Colonic mucosa (tissue), 4 donors: ENCODE results near the gene PPP1R17. TPM values are rescaled to one million over a fixed set of nuclear protein-coding genes. Genes with fewer than 3 reads are reported as not detected.

Source experiments
- DNase-seq: peaks from one replicate; pipeline ENCODE4 v3.0.0-alpha.2; 2020
- H3K27ac ChIP-seq: fragments of 200-600 bp; one replicate; pipeline ENCODE4 v1.8.0; 2021
- H3K27me3 ChIP-seq: fragments of 200-600 bp; one replicate; pipeline ENCODE4 v1.8.0; 2021
- H3K36me3 ChIP-seq: fragments of 200-600 bp; one replicate; pipeline ENCODE4 v1.8.0; 2021
- H3K4me1 ChIP-seq: fragments of 200-600 bp; one replicate; pipeline ENCODE4 v1.8.0; 2021; ENCODE audit warnings: mild to moderate bottlenecking
- H3K4me3 ChIP-seq: fragments of 200-600 bp; one replicate; pipeline ENCODE4 v1.8.0; 2021
- H3K9ac ChIP-seq, 2 donors: one replicate each; pipeline ENCODE4 v1.7.0; 2013; ENCODE audit warnings: control low read depth in 2 of 2, low read depth in 2 of 2, low read length in 2 of 2
- H3K9me3 ChIP-seq: fragments of 200-600 bp; one replicate; pipeline ENCODE4 v1.8.0; 2021
- CTCF ChIP-seq: fragments of 200-600 bp; IDR thresholded peaks from one replicate; pipeline ENCODE4 v1.8.0; 2022; ENCODE audit warnings: antibody characterized with exemption, mild to moderate bottlenecking
- intact Hi-C: fragments of 100-400 bp; cut with DNase I; formaldehyde crosslinking; loops from one replicate; pipeline ENCODE4 v1.14.1; 2022
- total RNA-seq, 2 donors: library from RNA; stranded (reverse); fragmentation: NEBNext Ultra II Directional in 1 of 2; extraction: Animal tissue kit (Norgen Biotek cat#: 25700) in 1 of 2; gene quantifications; one replicate each; pipeline ENCODE4 v1.2.1, GENCODE V29; 2021
- donor health status: healthy.
- donor health status: DM: no; HTN: no; CAD: no.
- donor health status: DM: no; HTN: no; CAD: no.

Gene PPP1R17
- total RNA-seq, 2 donors from 2014 or later: not detected

- H3K36me3 ChIP-seq: no peaks in the 10 kb centered on the region
- H3K9ac ChIP-seq: no peak overlapping the region
- H3K4me3 ChIP-seq: no peak overlapping the region
- intact Hi-C loops: loop anchor here (10.0 kb wide), 1 partner anchor 545 kb away; no protein-coding TSS in a partner anchor
- H3K4me1 ChIP-seq: no peaks in the 10 kb centered on the region
- DNase-seq: no peak
- no peaks in the 10 kb centered on the region for H3K9me3 ChIP-seq
- H3K27me3 ChIP-seq: no peaks in the 10 kb centered on the region
- no peak overlapping the region for H3K27ac ChIP-seq
- no peak for TF ChIP-seq CTCF
Measured at GRCh38 chr7:31710171-31710570, 23.2 kb downstream of the PPP1R17 start.

- Histone ChIP-seq H3K4me1 (no peaks in the 10 kb centered on the region), H3K9ac (no peak overlapping the region), H3K4me3 (no peak overlapping the region), H3K27me3 (no peaks in the 10 kb centered on the region), H3K9me3 (no peaks in the 10 kb centered on the region), H3K27ac (no peak overlapping the region), H3K36me3 (no peaks in the 10 kb centered on the region)
- no peak for DNase-seq
- TF ChIP-seq CTCF: no peak
- intact Hi-C loops: loop anchor here (10.0 kb wide), 1 partner anchor 552 kb away; no protein-coding TSS in a partner anchor
Measured at GRCh38 chr7:31716355-31716754, 29.3 kb downstream of the PPP1R17 start.

GRCh38 chr7:31720366-31720765, 33.4 kb downstream of the PPP1R17 start:
- Histone ChIP-seq H3K9me3 (no peaks in the 10 kb centered on the region), H3K27ac (no peak overlapping the region), H3K9ac (no peak overlapping the region), H3K27me3 (no peaks in the 10 kb centered on the region), H3K4me3 (no peak overlapping the region), H3K4me1 (no peaks in the 10 kb centered on the region), H3K36me3 (no peaks in the 10 kb centered on the region)
- no peak for TF ChIP-seq CTCF
- DNase-seq: no peak
- intact Hi-C loops: no loop called here

- Histone ChIP-seq H3K27me3 (no peaks in the 10 kb centered on the region), H3K4me1 (no peaks in the 10 kb centered on the region), H3K9me3 (no peaks in the 10 kb centered on the region), H3K4me3 (no peak overlapping the region), H3K27ac (no peak overlapping the region), H3K9ac (no peak overlapping the region), H3K36me3 (no peaks in the 10 kb centered on the region)
- no peak for TF ChIP-seq CTCF
- DNase-seq: no peak
- intact Hi-C loops: no loop called here
Measured at GRCh38 chr7:31724696-31725095, 37.7 kb downstream of the PPP1R17 start.

- H3K36me3 ChIP-seq: no peaks in the 10 kb centered on the region
- intact Hi-C loops: no loop called here
Measured at GRCh38 chr7:31729195-31729804, 42.3 kb downstream of the PPP1R17 start.

More at GRCh38 chr7:31729195-31729804, 42.3 kb downstream of the PPP1R17 start:
- no peaks in the 10 kb centered on the region for H3K4me1 ChIP-seq
- no peak overlapping the region for H3K4me3 ChIP-seq
- DNase-seq: no peak
- no peak overlapping the region for H3K9ac ChIP-seq
- TF ChIP-seq CTCF: no peak
- H3K27me3 ChIP-seq: no peaks in the 10 kb centered on the region
- no peaks in the 10 kb centered on the region for H3K9me3 ChIP-seq
- no peak overlapping the region for H3K27ac ChIP-seq
